ENCODE measurements around the gene STIP1. TPM values are rescaled to one million over a fixed set of nuclear protein-coding genes. Genes with fewer than 3 reads are reported as not detected.
A peak's percentile ranks its signal among the peaks of the same experiment; 100 is the strongest.

Gene STIP1
- total RNA-seq, 1 experiment from 2014 or later, result 299 TPM

DNA sequence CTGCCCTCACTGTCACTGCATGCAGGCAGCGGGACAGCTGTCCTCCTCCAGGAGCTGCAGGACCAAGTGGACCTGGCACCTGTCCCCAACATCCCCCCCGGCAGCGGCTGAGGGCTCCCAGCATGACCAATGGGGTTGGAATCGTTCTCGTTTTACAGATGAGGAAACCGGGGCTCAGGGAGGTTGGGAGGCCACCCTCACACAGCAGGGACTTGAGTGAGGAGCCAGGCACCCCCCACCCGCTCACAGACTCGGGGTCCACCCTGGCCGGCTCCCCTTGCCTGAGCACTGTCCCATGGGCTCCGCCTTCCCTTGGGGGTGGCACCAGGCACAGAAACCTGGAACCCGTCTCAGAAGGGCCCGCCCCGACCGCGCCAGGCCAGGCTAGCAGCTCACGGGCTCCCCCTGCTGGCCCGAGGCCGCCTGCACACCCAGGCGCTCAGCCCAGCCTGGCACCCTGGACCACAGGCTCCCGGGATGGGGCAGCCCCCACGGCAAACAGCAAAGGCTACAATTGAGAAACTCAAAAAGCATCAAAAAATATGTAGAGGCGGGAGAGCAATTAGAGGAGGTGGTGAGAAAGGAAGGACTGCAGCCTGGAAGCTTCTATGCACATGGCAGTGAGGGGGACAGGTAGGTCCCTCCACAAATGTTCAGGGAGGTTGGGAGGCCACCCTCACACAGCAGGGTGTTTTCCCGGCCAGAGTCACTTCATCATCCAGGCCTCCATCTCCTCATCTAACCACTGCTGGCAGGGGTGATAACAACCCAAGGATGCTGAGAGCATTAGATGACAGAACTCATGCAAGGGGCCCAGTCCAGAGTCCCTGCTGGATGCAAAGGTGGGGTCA lies 32.9 kb upstream of the STIP1 start:
- peaks cover 63% of the 10 kb centered on the region for H4K20me1 ChIP-seq (ENCODE audit: insufficient read depth)
- no peaks in the 10 kb centered on the region for H3K4me1 ChIP-seq (replicated peaks; ENCODE audit: insufficient read depth)
- H3K27me3 ChIP-seq (ENCODE audit: insufficient read depth, low read depth), result no peaks in the 10 kb centered on the region
- no peak for TF ChIP-seq EZH2 (IDR thresholded peaks at IDR 0.05; ENCODE audit: low read depth)
- TF ChIP-seq CTCF (conservative IDR thresholded peaks at IDR 0.05), result peak; percentile 100
- no peaks in the 10 kb centered on the region; the same call in 1 of the 2 replicates for H3K79me2 ChIP-seq (ENCODE audit: low read depth)
- ChIA-PET POLR2A (ENCODE audit: unreplicated experiment) (interaction anchor here (0.6 kb wide), 1 partner anchor 242 kb away, joined by 4 read pairs; no protein-coding TSS in a partner anchor), CTCF (interaction anchor here (0.6 to 1.2 kb wide), 6 partner anchors 12 to 351 kb away, joined by 3 to 9 read pairs (median 4); no protein-coding TSS in a partner anchor)
- H3F3A ChIP-seq (ENCODE audit: insufficient read depth, low read depth), result peaks cover 14% of the 10 kb centered on the region; the same call in 1 of the 2 replicates
- no peak overlapping the region for H3K4me2 ChIP-seq
- H2AFZ ChIP-seq, result no peak overlapping the region
- H3K27ac ChIP-seq, result no peak overlapping the region
- H3K9me3 ChIP-seq (ENCODE audit: insufficient read depth, low read depth), result no peaks in the 10 kb centered on the region
- intact Hi-C loops (cut with micrococcal nuclease; ENCODE audit: unreplicated experiment), result loop anchor here (5.0 kb wide), 1 partner anchor 406 kb away; no protein-coding TSS in a partner anchor
- DNase-seq, result peak in 1 of 2 experiments; percentile 78
- no peaks in the 10 kb centered on the region for H3K9me2 ChIP-seq (ENCODE audit: insufficient read depth)
- BruUV-seq (replicated peaks), result no TSS peak
- no peak overlapping the region for H3K4me3 ChIP-seq
- no peaks in the 10 kb centered on the region for H3K36me3 ChIP-seq (ENCODE audit: low read depth)

GRCh38 chr11:64153812-64154211 lies 32.2 kb upstream of the STIP1 start:
- no peak for TF ChIP-seq EZH2 (IDR thresholded peaks at IDR 0.05; ENCODE audit: low read depth)
- no peak for TF ChIP-seq CTCF (conservative IDR thresholded peaks at IDR 0.05)
- POLR2A ChIA-PET (ENCODE audit: unreplicated experiment), result interaction anchor here (0.6 kb wide), 1 partner anchor 243 kb away, joined by 4 read pairs; no protein-coding TSS in a partner anchor
- no peak overlapping the region for H3K4me2 ChIP-seq
- H2AFZ ChIP-seq, result no peak overlapping the region
- no peaks in the 10 kb centered on the region for H3K36me3 ChIP-seq (ENCODE audit: low read depth)
- no peaks in the 10 kb centered on the region for H3K9me3 ChIP-seq (ENCODE audit: insufficient read depth, low read depth)
- peaks cover 14% of the 10 kb centered on the region; the same call in 1 of the 2 replicates for H3F3A ChIP-seq (ENCODE audit: insufficient read depth, low read depth)
- no peaks in the 10 kb centered on the region for H3K4me1 ChIP-seq (replicated peaks; ENCODE audit: insufficient read depth)
- no peak overlapping the region for H3K27ac ChIP-seq
- CTCF ChIA-PET, result interaction anchor here (1.2 kb wide), 1 partner anchor 11 kb away, joined by 3 read pairs; no protein-coding TSS in a partner anchor
- H3K4me3 ChIP-seq, result no peak overlapping the region
- no peak for DNase-seq
- no peaks in the 10 kb centered on the region for H3K9me2 ChIP-seq (ENCODE audit: insufficient read depth)
- intact Hi-C loops (cut with micrococcal nuclease; ENCODE audit: unreplicated experiment), result loop anchor here (5.0 kb wide), 1 partner anchor 407 kb away; no protein-coding TSS in a partner anchor
- no peaks in the 10 kb centered on the region for H3K27me3 ChIP-seq (ENCODE audit: insufficient read depth, low read depth)
- no TSS peak for BruUV-seq (replicated peaks)
- H4K20me1 ChIP-seq (ENCODE audit: insufficient read depth), result peaks cover 61% of the 10 kb centered on the region
- H3K79me2 ChIP-seq (ENCODE audit: low read depth), result no peaks in the 10 kb centered on the region; the same call in 1 of the 2 replicates

- Histone ChIP-seq H3K27me3 (ENCODE audit: insufficient read depth, low read depth) (no peaks in the 10 kb centered on the region), H3K27ac (no peak overlapping the region), H2AFZ (no peak overlapping the region), H3K4me2 (no peak overlapping the region), H3K36me3 (ENCODE audit: low read depth) (peaks cover 4% of the 10 kb centered on the region; the same call in 1 of the 2 replicates), H3K9me3 (ENCODE audit: insufficient read depth, low read depth) (no peaks in the 10 kb centered on the region), H3F3A (ENCODE audit: insufficient read depth, low read depth) (peaks cover 14% of the 10 kb centered on the region; the same call in 1 of the 2 replicates), H3K9me2 (ENCODE audit: insufficient read depth) (no peaks in the 10 kb centered on the region), H3K4me1 (replicated peaks; ENCODE audit: insufficient read depth) (no peaks in the 10 kb centered on the region), H4K20me1 (ENCODE audit: insufficient read depth) (peaks cover 63% of the 10 kb centered on the region), H3K79me2 (ENCODE audit: low read depth) (no peaks in the 10 kb centered on the region; the same call in 1 of the 2 replicates), H3K4me3 (no peak overlapping the region)
- TF ChIP-seq EZH2 (IDR thresholded peaks at IDR 0.05; ENCODE audit: low read depth) (no peak), CTCF (conservative IDR thresholded peaks at IDR 0.05) (no peak)
- POLR2A ChIA-PET (ENCODE audit: unreplicated experiment), result no interaction called here
- intact Hi-C loops (cut with micrococcal nuclease; ENCODE audit: unreplicated experiment), result no loop called here
- DNase-seq, result no peak
- BruUV-seq (replicated peaks), result no TSS peak
- CTCF ChIA-PET, result interaction anchor here (0.6 kb wide), 1 partner anchor 10 kb away, joined by 3 read pairs; no protein-coding TSS in a partner anchor
Measured at GRCh38 chr11:64156235-64157011, 29.5 kb upstream of the STIP1 start.
